H1 (cell line): ENCODE results near the gene GCAT. TPM values are rescaled to one million over a fixed set of nuclear protein-coding genes. Genes with fewer than 3 reads are reported as not detected.

ENCODE experiments used
- BCL11A ChIP-seq, 2 experiments: IDR thresholded peaks; one replicate each; pipeline ENCODE4 v1.6.1; 2011; ENCODE audit warnings: low read depth in 2 of 2, low read length in 2 of 2, mild to moderate bottlenecking in 2 of 2
- CBX8 ChIP-seq: fragments of 300-800, 300-1000 bp; sonication (generic); IDR thresholded peaks from 2 replicates; pipeline ENCODE4 v1.7.1; 2016; ENCODE audit warnings: low read depth, low read length, borderline replicate concordance
- CEBPB ChIP-seq: IDR thresholded peaks from 2 replicates; pipeline ENCODE4 v1.6.1; 2012; ENCODE audit warnings: low read depth, low read length
- FOSL1 ChIP-seq: IDR thresholded peaks from 2 replicates; pipeline ENCODE4 v1.6.1; 2011; ENCODE audit warnings: mild to moderate bottlenecking, low read depth, low read length, moderate library complexity; ENCODE audit not compliant: insufficient read depth
- HDAC6 ChIP-seq: IDR thresholded peaks from one replicate; pipeline ENCODE4 v1.7.1; 2012; ENCODE audit warnings: low read depth, mild to moderate bottlenecking, inconsistent platforms, low read length, moderate library complexity
- KDM4A ChIP-seq: IDR thresholded peaks from one replicate; pipeline ENCODE4 v1.7.1; 2012; ENCODE audit warnings: low read depth, mild to moderate bottlenecking, moderate library complexity, low read length, inconsistent platforms; ENCODE audit not compliant: severe bottlenecking
- SAP30 ChIP-seq: fragments of 300-600 bp; sonication (generic); IDR thresholded peaks from 2 replicates; pipeline ENCODE4 v1.7.1; 2012; ENCODE audit warnings: low read length, moderate library complexity, mild to moderate bottlenecking, inconsistent platforms; ENCODE audit not compliant: insufficient read depth, insufficient replicate concordance
- TEAD4 ChIP-seq: IDR thresholded peaks from 2 replicates; pipeline ENCODE4 v1.6.1; 2012; ENCODE audit warnings: low read depth, low read length, inconsistent platforms, mixed read lengths
- ZNF274 ChIP-seq: IDR thresholded peaks from 2 replicates; pipeline ENCODE4 v1.7.0; 2012; ENCODE audit warnings: low read length, borderline replicate concordance; ENCODE audit errors: extremely low read depth
- polyA plus RNA-seq, 7 experiments: library from polyadenylated mRNA; depleted of rRNA in 3 of 7; stranded (reverse) in 5 of 7; unstranded in 2 of 7; fragments of >200 nt in 5 of 7; fragments of 200-250 nt in 2 of 7; gene quantifications; 1 replicate in 5 of 7; 2 replicates in 1 of 7; 4 replicates in 1 of 7; pipeline versions ENCODE4 v1.2.1 to v1.2.3, GENCODE V29; 2011 to 2013; ENCODE audit warnings: missing spikeins in 2 of 7, mixed read lengths in 2 of 7
- total RNA-seq: library from RNA; stranded (reverse); fragmentation: NEBNext Ultra II Directional; extraction: Animal tissue kit (Norgen Biotek cat#: 25700); gene quantifications from 2 replicates; pipeline ENCODE4 v1.2.1, GENCODE V29; 2021
- TF ChIP-seq, protein P1 (sequence below): fragments of 300-600 bp; sonication (generic); IDR thresholded peaks from 2 replicates; pipeline ENCODE4 v1.7.1; 2012; ENCODE audit warnings: low read length, moderate library complexity, mild to moderate bottlenecking, inconsistent platforms; ENCODE audit not compliant: insufficient replicate concordance

GCAT gene
- total and polyA plus RNA-seq, 2 of the 8 experiments (the other 6 are each of a cell fraction or from before 2014, with no cell fraction given): 24.3 to 47.5 TPM

DNA sequence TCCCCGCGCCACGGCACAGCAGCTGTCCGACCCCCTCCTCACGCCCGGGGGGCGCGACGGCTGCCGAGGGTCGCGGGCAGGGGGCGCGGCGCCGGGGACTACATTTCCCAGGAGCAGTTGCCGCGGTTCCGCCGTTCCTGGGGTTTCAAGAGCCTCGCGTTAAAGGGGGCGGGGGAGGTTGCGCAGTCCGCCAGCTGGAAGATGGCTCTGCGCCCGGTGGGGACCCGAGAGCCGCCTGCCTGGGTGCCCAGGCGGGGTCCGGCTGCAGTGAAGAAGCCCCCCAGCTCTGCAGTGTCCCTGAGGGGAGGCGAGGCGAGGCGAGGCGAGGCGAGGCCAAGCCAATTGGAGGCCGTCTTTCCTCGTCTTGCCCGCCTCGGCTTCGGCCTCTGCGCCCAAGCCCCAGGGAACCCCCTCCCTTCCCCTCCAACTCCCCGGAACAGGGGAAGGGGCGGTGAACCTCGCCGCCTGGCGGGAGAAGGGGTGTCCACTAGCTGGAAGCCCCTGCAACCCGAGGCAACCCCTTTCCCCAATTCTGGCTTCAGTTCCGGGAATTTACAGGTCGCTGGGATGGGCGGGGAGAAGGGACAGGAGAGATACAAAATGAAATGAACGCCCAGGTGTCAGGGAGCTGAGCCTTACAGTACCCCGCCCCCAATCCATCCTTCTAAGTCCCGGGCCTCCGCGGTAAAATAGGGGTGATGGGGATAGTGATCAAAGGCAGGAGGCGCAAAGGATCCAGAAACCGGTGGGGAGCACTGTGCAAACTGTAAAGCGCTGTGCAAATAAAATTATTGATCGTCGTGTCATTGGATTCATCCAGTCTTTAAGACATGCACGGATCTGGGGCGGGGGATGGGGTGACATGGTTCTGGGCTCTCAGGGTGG lies 5.2 kb upstream of the GCAT start (continued):
- TF ChIP-seq, protein P1, sequence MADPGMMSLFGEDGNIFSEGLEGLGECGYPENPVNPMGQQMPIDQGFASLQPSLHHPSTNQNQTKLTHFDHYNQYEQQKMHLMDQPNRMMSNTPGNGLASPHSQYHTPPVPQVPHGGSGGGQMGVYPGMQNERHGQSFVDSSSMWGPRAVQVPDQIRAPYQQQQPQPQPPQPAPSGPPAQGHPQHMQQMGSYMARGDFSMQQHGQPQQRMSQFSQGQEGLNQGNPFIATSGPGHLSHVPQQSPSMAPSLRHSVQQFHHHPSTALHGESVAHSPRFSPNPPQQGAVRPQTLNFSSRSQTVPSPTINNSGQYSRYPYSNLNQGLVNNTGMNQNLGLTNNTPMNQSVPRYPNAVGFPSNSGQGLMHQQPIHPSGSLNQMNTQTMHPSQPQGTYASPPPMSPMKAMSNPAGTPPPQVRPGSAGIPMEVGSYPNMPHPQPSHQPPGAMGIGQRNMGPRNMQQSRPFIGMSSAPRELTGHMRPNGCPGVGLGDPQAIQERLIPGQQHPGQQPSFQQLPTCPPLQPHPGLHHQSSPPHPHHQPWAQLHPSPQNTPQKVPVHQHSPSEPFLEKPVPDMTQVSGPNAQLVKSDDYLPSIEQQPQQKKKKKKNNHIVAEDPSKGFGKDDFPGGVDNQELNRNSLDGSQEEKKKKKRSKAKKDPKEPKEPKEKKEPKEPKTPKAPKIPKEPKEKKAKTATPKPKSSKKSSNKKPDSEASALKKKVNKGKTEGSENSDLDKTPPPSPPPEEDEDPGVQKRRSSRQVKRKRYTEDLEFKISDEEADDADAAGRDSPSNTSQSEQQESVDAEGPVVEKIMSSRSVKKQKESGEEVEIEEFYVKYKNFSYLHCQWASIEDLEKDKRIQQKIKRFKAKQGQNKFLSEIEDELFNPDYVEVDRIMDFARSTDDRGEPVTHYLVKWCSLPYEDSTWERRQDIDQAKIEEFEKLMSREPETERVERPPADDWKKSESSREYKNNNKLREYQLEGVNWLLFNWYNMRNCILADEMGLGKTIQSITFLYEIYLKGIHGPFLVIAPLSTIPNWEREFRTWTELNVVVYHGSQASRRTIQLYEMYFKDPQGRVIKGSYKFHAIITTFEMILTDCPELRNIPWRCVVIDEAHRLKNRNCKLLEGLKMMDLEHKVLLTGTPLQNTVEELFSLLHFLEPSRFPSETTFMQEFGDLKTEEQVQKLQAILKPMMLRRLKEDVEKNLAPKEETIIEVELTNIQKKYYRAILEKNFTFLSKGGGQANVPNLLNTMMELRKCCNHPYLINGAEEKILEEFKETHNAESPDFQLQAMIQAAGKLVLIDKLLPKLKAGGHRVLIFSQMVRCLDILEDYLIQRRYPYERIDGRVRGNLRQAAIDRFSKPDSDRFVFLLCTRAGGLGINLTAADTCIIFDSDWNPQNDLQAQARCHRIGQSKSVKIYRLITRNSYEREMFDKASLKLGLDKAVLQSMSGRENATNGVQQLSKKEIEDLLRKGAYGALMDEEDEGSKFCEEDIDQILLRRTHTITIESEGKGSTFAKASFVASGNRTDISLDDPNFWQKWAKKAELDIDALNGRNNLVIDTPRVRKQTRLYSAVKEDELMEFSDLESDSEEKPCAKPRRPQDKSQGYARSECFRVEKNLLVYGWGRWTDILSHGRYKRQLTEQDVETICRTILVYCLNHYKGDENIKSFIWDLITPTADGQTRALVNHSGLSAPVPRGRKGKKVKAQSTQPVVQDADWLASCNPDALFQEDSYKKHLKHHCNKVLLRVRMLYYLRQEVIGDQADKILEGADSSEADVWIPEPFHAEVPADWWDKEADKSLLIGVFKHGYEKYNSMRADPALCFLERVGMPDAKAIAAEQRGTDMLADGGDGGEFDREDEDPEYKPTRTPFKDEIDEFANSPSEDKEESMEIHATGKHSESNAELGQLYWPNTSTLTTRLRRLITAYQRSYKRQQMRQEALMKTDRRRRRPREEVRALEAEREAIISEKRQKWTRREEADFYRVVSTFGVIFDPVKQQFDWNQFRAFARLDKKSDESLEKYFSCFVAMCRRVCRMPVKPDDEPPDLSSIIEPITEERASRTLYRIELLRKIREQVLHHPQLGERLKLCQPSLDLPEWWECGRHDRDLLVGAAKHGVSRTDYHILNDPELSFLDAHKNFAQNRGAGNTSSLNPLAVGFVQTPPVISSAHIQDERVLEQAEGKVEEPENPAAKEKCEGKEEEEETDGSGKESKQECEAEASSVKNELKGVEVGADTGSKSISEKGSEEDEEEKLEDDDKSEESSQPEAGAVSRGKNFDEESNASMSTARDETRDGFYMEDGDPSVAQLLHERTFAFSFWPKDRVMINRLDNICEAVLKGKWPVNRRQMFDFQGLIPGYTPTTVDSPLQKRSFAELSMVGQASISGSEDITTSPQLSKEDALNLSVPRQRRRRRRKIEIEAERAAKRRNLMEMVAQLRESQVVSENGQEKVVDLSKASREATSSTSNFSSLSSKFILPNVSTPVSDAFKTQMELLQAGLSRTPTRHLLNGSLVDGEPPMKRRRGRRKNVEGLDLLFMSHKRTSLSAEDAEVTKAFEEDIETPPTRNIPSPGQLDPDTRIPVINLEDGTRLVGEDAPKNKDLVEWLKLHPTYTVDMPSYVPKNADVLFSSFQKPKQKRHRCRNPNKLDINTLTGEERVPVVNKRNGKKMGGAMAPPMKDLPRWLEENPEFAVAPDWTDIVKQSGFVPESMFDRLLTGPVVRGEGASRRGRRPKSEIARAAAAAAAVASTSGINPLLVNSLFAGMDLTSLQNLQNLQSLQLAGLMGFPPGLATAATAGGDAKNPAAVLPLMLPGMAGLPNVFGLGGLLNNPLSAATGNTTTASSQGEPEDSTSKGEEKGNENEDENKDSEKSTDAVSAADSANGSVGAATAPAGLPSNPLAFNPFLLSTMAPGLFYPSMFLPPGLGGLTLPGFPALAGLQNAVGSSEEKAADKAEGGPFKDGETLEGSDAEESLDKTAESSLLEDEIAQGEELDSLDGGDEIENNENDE: no peak
- no peak for TF ChIP-seq TEAD4
- TF ChIP-seq ZNF274: no peak
- peak; percentile 64 for TF ChIP-seq SAP30
- TF ChIP-seq HDAC6: no peak
- TF ChIP-seq CBX8: no peak
- TF ChIP-seq KDM4A: peak; percentile 51
- no peak for TF ChIP-seq BCL11A (IDR thresholded peaks at IDR 0.05; ENCODE audit: low read depth in 2 of 2, low read length in 2 of 2)
- TF ChIP-seq CEBPB: peak; percentile 56; the same call in 1 of the 2 replicates
- no peak for TF ChIP-seq FOSL1
